Medulla oblongata (tissue), 1 donor: Measurements from ENCODE around the gene HOXD4.

Source experiments
- DNase-seq: peaks from one replicate; pipeline ENCODE4 v3.0.0-alpha.2; 2015; ENCODE audit errors: extremely low spot score

The HOXD4 gene

GRCh38 chr2:176187899-176188773 lies 36.8 kb downstream of the HOXD4 start, which contains the start of gene HOXD1:
TSS of gene HOXD1 (plus strand) at chr2:176188668. CDS start at chr2:176188802, 134 bp downstream.
- peak; percentile 84 for DNase-seq

- no peak for DNase-seq
These were observed 37.7 kb downstream of the HOXD4 start for GRCh38 chr2:176188774-176189680.

GRCh38 chr2:176189681-176190641 lies 38.6 kb downstream of the HOXD4 start:
- no peak for DNase-seq

- no peak for DNase-seq
These were observed 41.0 kb downstream of the HOXD4 start for GRCh38 chr2:176192351-176192750.

- DNase-seq = peak; percentile 81
These were observed 41.7 kb downstream of the HOXD4 start for GRCh38 chr2:176193048-176193447.

GRCh38 chr2:176199902-176200301 lies 48.6 kb downstream of the HOXD4 start:
- no peak for DNase-seq

- DNase-seq = no peak
These were observed 49.6 kb downstream of the HOXD4 start for GRCh38 chr2:176200971-176201370.

GRCh38 chr2:176202491-176202890 lies 51.1 kb downstream of the HOXD4 start:
- DNase-seq = no peak
